Measurements from ENCODE around the gene PAK1. TPM values are rescaled to one million over a fixed set of nuclear protein-coding genes. Genes with fewer than 3 reads are reported as not detected.

The PAK1 gene
- total and polyA plus RNA-seq, 9 of the 15 experiments (the other 6 are each of a cell fraction or from before 2014, with no cell fraction given) = 0.52 to 11.7 (median 1.9) TPM

DNA sequence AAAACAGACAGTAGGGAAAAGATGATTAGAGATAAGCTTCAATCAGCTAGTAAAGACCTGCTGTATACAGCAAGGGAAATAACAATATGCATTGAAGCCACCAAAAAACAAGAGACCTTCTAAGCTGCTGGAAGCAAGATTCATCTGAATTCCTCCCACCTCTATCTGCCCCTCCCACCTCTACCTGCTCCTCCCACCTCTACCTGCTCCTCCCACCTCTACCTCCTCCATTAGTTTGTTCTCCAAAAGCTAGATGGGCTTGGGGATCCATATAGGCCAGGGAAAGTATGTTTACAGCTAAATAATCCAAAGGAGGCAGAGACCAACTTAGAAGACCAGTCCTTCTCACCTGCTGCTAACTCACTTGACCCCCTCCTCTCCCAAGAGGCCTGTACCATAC is 33.2 kb downstream of the PAK1 start:
- no peak overlapping the region for H3K4me3 ChIP-seq
- H3K9me1 ChIP-seq (ENCODE audit: control insufficient read depth, insufficient read depth, low read length) = no peaks in the 10 kb centered on the region
- H3K36me3 ChIP-seq (ENCODE audit: control insufficient read depth, insufficient read depth, low read length) = no peaks in the 10 kb centered on the region
- in situ Hi-C loops (cut with MboI) (no loop called here), intact Hi-C loops (cut with micrococcal nuclease) (no loop called here)
- no peak overlapping the region for H3K9ac ChIP-seq (ENCODE audit: insufficient read depth in 1 of 2, low read depth in 2 of 2, low read length in 2 of 2)
- no peaks in the 10 kb centered on the region for H3K4me1 ChIP-seq (replicated peaks in 1 of 2; ENCODE audit: control insufficient read depth in 2 of 2, insufficient read depth in 2 of 2, low read length in 2 of 2)
- no peak overlapping the region for H3K27ac ChIP-seq (ENCODE audit: extremely low read depth, low read depth, low read length)
- POLR2A ChIA-PET = interaction anchor here (1.3 kb wide), 1 partner anchor 17 kb away, joined by 3 read pairs; no protein-coding TSS in a partner anchor
- CTCF ChIA-PET (ENCODE audit: low intra/inter-chr PET ratio) = no interaction called here
- H3K4me2 ChIP-seq (ENCODE audit: insufficient read depth, low read length) = no peak overlapping the region
- H3K79me2 ChIP-seq (ENCODE audit: control insufficient read depth, insufficient read depth, low read length) = no peaks in the 10 kb centered on the region
- BruUV-seq (replicated peaks) = no TSS peak
- no peak for TF ChIP-seq MTA1 (IDR thresholded peaks at IDR 0.05; ENCODE audit: borderline replicate concordance)
- TF ChIP-seq NR2C2 (CRISPR knock-in tag; IDR thresholded peaks at IDR 0.05) = no peak
- no peak for TF ChIP-seq NR2C2 (tag; IDR thresholded peaks at IDR 0.05)
- TF ChIP-seq GABPA (tag; conservative IDR thresholded peaks at IDR 0.05; ENCODE audit: low read depth) = no peak
- TF ChIP-seq POLR2B (IDR thresholded peaks at IDR 0.05; ENCODE audit: low read depth, partially characterized antibody) = no peak
- no peak for TF ChIP-seq BRF2 (IDR thresholded peaks at IDR 0.05; ENCODE audit: borderline replicate concordance, insufficient read depth, insufficient read length)
- peaks cover 0 to 4% of the 10 kb centered on the region in 2 experiments; a peak in 2 of 5 replicates for H3K27me3 ChIP-seq (ENCODE audit: control insufficient read depth in 2 of 2, insufficient read depth in 2 of 2, low read length in 2 of 2)
- no peak for DNase-seq (ENCODE audit: extremely low read depth in 1 of 4, low spot score in 3 of 4)
- H4K20me1 ChIP-seq (replicated peaks; ENCODE audit: control insufficient read depth, insufficient read depth, low read length) = no peaks in the 10 kb centered on the region
- FAIRE-seq = no peak
- H3K9me3 ChIP-seq (replicated peaks; ENCODE audit: control insufficient read depth, insufficient read depth, low read depth, low read length) = no peaks in the 10 kb centered on the region
- ATAC-seq = no peak
- H2AFZ ChIP-seq (ENCODE audit: low read depth, low read length) = no peak overlapping the region
